Measurements from ENCODE around the gene HMCES.

DNA sequence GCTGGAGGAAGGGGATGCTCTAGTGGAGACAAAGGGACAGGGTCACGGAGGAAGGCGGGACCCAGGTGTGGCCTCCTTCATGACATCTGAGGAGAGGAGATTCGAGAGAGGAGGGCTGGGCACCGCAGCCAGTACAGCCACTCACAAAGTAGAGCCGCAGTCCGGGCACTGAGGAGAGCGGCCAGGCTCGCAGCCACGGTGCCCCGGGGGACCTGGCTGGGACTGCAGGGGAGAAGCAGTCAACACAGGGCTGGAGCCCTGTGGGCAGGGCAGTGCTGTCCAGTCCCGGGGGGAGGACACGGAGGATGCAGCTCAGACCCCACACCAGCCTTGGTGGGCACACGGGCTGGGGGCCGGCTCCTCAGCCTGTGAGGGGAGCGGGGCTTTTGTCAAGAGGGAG, 40.3 kb downstream of the HMCES start:
- no peak for TF ChIP-seq CTCF (IDR thresholded peaks at IDR 0.05)
- TF ChIP-seq POLR2A (IDR thresholded peaks at IDR 0.05) = no peak

Data from right lobe of liver (tissue), 4 donors.